Right cardiac atrium (tissue), 5 donors: ENCODE results near the gene FGF6. TPM values are rescaled to one million over a fixed set of nuclear protein-coding genes. Genes with fewer than 3 reads are reported as not detected.
A peak's percentile ranks its signal among the peaks of the same experiment; 100 is the strongest.
"Not testable (repeated sequence)": the region's sequence is repeated elsewhere in the genome, so short reads cannot be mapped to it uniquely, and the experiment has no call there.

Experiments used
- ATAC-seq, 2 donors: fragments of 200-7000 bp; cut with Tn5 transposase; one replicate each; pipeline versions ENCODE4 v1.8.0 to v1.9.1; 2020; ENCODE audit warnings: moderate library complexity in 2 of 2, mild to moderate bottlenecking in 1 of 2
- DNase-seq, 3 donors: peaks; one replicate each; pipeline ENCODE4 v3.0.0-alpha.2; 2020
- H3K27ac ChIP-seq: one replicate; pipeline ENCODE4 v1.5.1; 2013; ENCODE audit warnings: mild to moderate bottlenecking, low read length, control low read depth, moderate library complexity
- H3K27me3 ChIP-seq: one replicate; pipeline ENCODE4 v1.6.1; 2013; ENCODE audit not compliant: control insufficient read depth, insufficient read depth
- H3K4me1 ChIP-seq: one replicate; pipeline ENCODE4 v1.6.1; 2013; ENCODE audit warnings: low read length; ENCODE audit not compliant: control insufficient read depth, insufficient read depth
- H3K4me3 ChIP-seq: one replicate; pipeline ENCODE4 v1.5.1; 2013; ENCODE audit warnings: low read length, control low read depth
- H3K9me3 ChIP-seq: one replicate; pipeline ENCODE4 v1.6.1; 2013; ENCODE audit warnings: low read length; ENCODE audit not compliant: control insufficient read depth
- WGBS: extraction: QIAGEN DNeasy Blood & Tissue Kit; methylation state at CpG from one replicate; pipeline ENCODE4 v1.1.7; 2013; 5-methylcytosine and 5-hydroxymethylcytosine counted together
- intact Hi-C, 4 donors: fragments of 100-400 bp; cut with DNase I; formaldehyde crosslinking; loops; one replicate each; pipeline versions ENCODE4 v1.11.0 to v1.14.0; 2022 to 2023
- polyA plus RNA-seq: library from polyadenylated mRNA; stranded (reverse); fragments of 200-250 nt; gene quantifications from one replicate; pipeline ENCODE4 v1.2.3, GENCODE V29; 2013
- total RNA-seq, 4 donors: library from RNA; stranded (reverse); fragmentation: NEBNext Ultra II Directional; extraction: Animal tissue kit (Norgen Biotek cat#: 25700); gene quantifications; one replicate each; pipeline ENCODE4 v1.2.1, GENCODE V29; 2021
- donor health status: healthy with polysubstance abuse.
- donor health status: DM: no; HTN: yes; CAD: no.
- donor health status: DM: no; HTN: no; CAD: no.
- donor health status: DM: no; HTN: yes; CAD: no; lungs with severe emphysema.
- donor health status: DM: yes; HTN: yes; CAD: no.

FGF6 gene
- total and polyA plus RNA-seq, 5 donors, result not detected

GRCh38 chr12:4417455-4417854 lies 28.2 kb downstream of the FGF6 start:
- DNase-seq (no peak), ATAC-seq (no peak)
- intact Hi-C loops, result no loop called here
- H3K27ac ChIP-seq, result no peak overlapping the region
- 44% methylated on average over 6 of the region's 6 CpGs for WGBS
- no peaks in the 10 kb centered on the region for H3K9me3 ChIP-seq
- no peaks in the 10 kb centered on the region for H3K27me3 ChIP-seq
- H3K4me3 ChIP-seq, result no peak overlapping the region
- H3K4me1 ChIP-seq, result no peaks in the 10 kb centered on the region

- no peaks in the 10 kb centered on the region for H3K4me1 ChIP-seq
- H3K27ac ChIP-seq, result no peak overlapping the region
- no peak overlapping the region for H3K4me3 ChIP-seq
- ATAC-seq (no peak), DNase-seq (no peak)
- intact Hi-C loops, result no loop called here
- H3K27me3 ChIP-seq, result no peaks in the 10 kb centered on the region
- no peaks in the 10 kb centered on the region for H3K9me3 ChIP-seq
- WGBS, result 87% methylated on average over 8 of the region's 8 CpGs
Measured at GRCh38 chr12:4416276-4416675, 29.3 kb downstream of the FGF6 start.

- no peak for ATAC-seq
- Histone ChIP-seq H3K4me1 (no peaks in the 10 kb centered on the region), H3K27ac (no peak overlapping the region), H3K4me3 (no peak overlapping the region), H3K27me3 (no peaks in the 10 kb centered on the region), H3K9me3 (no peaks in the 10 kb centered on the region)
- WGBS, result 87% methylated on average over 1 of the region's 1 CpG
- intact Hi-C loops, result no loop called here
- no peak for DNase-seq
Measured at GRCh38 chr12:4412465-4412864, 33.1 kb downstream of the FGF6 start.

- Histone ChIP-seq H3K9me3 (no peaks in the 10 kb centered on the region), H3K27ac (no peak overlapping the region), H3K4me3 (no peak overlapping the region), H3K27me3 (no peaks in the 10 kb centered on the region), H3K4me1 (no peaks in the 10 kb centered on the region)
- WGBS, result 65% methylated on average over 3 of the region's 3 CpGs
- intact Hi-C loops, result no loop called here
- DNase-seq, result no peak
- ATAC-seq, result no peak
Measured at GRCh38 chr12:4412056-4412455, 33.6 kb downstream of the FGF6 start.

GRCh38 chr12:4407136-4407535 lies 38.5 kb downstream of the FGF6 start:
- ATAC-seq, result no peak
- H3K4me1 ChIP-seq, result no peaks in the 10 kb centered on the region
- intact Hi-C loops, result no loop called here
- no peak overlapping the region for H3K27ac ChIP-seq
- 86% methylated on average over 3 of the region's 3 CpGs for WGBS
- H3K9me3 ChIP-seq, result no peaks in the 10 kb centered on the region
- no peaks in the 10 kb centered on the region for H3K27me3 ChIP-seq
- no peak for DNase-seq
- H3K4me3 ChIP-seq, result no peak overlapping the region

GRCh38 chr12:4404877-4405637 lies 40.6 kb downstream of the FGF6 start:
- H3K4me3 ChIP-seq, H3K4me1 ChIP-seq, H3K27ac ChIP-seq, H3K9me3 ChIP-seq, DNase-seq, H3K27me3 ChIP-seq, intact Hi-C loops, ATAC-seq: not testable (repeated sequence)
- 89% methylated on average over 8 of the region's 8 CpGs for WGBS

GRCh38 chr12:4402996-4403395 lies 42.6 kb downstream of the FGF6 start:
- Histone ChIP-seq H3K27ac (no peak overlapping the region), H3K27me3 (no peaks in the 10 kb centered on the region), H3K4me1 (no peaks in the 10 kb centered on the region), H3K4me3 (no peak overlapping the region), H3K9me3 (no peaks in the 10 kb centered on the region)
- WGBS, result 88% methylated on average over 4 of the region's 4 CpGs
- intact Hi-C loops, result no loop called here
- no peak for DNase-seq
- ATAC-seq, result no peak

- no peak for ATAC-seq
- Histone ChIP-seq H3K4me3 (no peak overlapping the region), H3K9me3 (no peaks in the 10 kb centered on the region), H3K27ac (no peak overlapping the region), H3K27me3 (no peaks in the 10 kb centered on the region), H3K4me1 (no peaks in the 10 kb centered on the region)
- WGBS, result 84% methylated on average over 3 of the region's 3 CpGs
- no peak for DNase-seq
- intact Hi-C loops, result no loop called here
Measured at GRCh38 chr12:4401117-4401516, 44.5 kb downstream of the FGF6 start.

- ATAC-seq (no peak), DNase-seq (no peak)
- Histone ChIP-seq H3K27me3 (no peaks in the 10 kb centered on the region), H3K4me3 (no peak overlapping the region), H3K4me1 (peaks cover 5% of the 10 kb centered on the region), H3K9me3 (no peaks in the 10 kb centered on the region), H3K27ac (no peak overlapping the region)
- 79% methylated on average over 2 of the region's 2 CpGs for WGBS
- intact Hi-C loops, result no loop called here
Measured at GRCh38 chr12:4395818-4396217, 49.8 kb downstream of the FGF6 start.

GRCh38 chr12:4393211-4393610 lies 52.4 kb downstream of the FGF6 start:
- WGBS, result 79% methylated on average over 5 of the region's 5 CpGs
- no peak overlapping the region for H3K27ac ChIP-seq
- H3K9me3 ChIP-seq, result no peaks in the 10 kb centered on the region
- ATAC-seq, result no peak
- no peak for DNase-seq
- intact Hi-C loops, result no loop called here
- H3K4me1 ChIP-seq, result peaks cover 5% of the 10 kb centered on the region
- H3K27me3 ChIP-seq, result no peaks in the 10 kb centered on the region
- H3K4me3 ChIP-seq, result no peak overlapping the region

GRCh38 chr12:4392223-4392742 lies 53.3 kb downstream of the FGF6 start:
- DNase-seq, result peak; percentile 14 to 69 (median 49)
- H3K27ac ChIP-seq, result no peak overlapping the region

More at GRCh38 chr12:4392223-4392742, 53.3 kb downstream of the FGF6 start:
- Histone ChIP-seq H3K4me3 (no peak overlapping the region), H3K4me1 (peaks cover 5% of the 10 kb centered on the region), H3K27me3 (no peaks in the 10 kb centered on the region), H3K9me3 (no peaks in the 10 kb centered on the region)
- peak; percentile 68 to 82 for ATAC-seq
- intact Hi-C loops, result no loop called here
- WGBS, result 13% methylated on average over 15 of the region's 15 CpGs
